H7 (cell line): Measurements from ENCODE around the gene TTLL11. TPM values are rescaled to one million over a fixed set of nuclear protein-coding genes. Genes with fewer than 3 reads are reported as not detected.
"Not testable (repeated sequence)": the region's sequence is repeated elsewhere in the genome, so short reads cannot be mapped to it uniquely, and the experiment has no call there.

Source experiments
- DNase-seq: peaks from one replicate; pipeline ENCODE4 v3.0.0; 2012
- H3K27me3 ChIP-seq: 2 replicates; pipeline ENCODE4 v1.6.0; 2011; ENCODE audit warnings: mild to moderate bottlenecking, low read length; ENCODE audit not compliant: control insufficient read depth, insufficient read depth
- H3K36me3 ChIP-seq: replicated peaks from 2 replicates; pipeline ENCODE4 v1.5.1; 2011; ENCODE audit warnings: low read length; ENCODE audit not compliant: control insufficient read depth, insufficient read depth
- H3K4me3 ChIP-seq: 2 replicates; pipeline ENCODE4 v1.5.1; 2011; ENCODE audit warnings: low read depth, mild to moderate bottlenecking, control low read depth, low read length, moderate library complexity; ENCODE audit not compliant: insufficient read depth
- total RNA-seq: library from RNA; depleted of rRNA; stranded (reverse); fragments of >200 nt; shearing (Covaris generic); gene quantifications from 2 replicates; pipeline ENCODE4 v1.2.3, GENCODE V29; 2014

The TTLL11 gene
- total RNA-seq, 1 experiment from 2014 or later, result 0.97 TPM

GRCh38 chr9:122086873-122087272 lies 6.2 kb downstream of the TTLL11 start:
- DNase-seq, result no peak
- Histone ChIP-seq H3K27me3 (no peaks in the 10 kb centered on the region; the same call in 1 of the 2 replicates), H3K36me3 (no peaks in the 10 kb centered on the region), H3K4me3 (no peak overlapping the region)

GRCh38 chr9:122085260-122085659 lies 7.8 kb downstream of the TTLL11 start:
- DNase-seq, result no peak
- Histone ChIP-seq H3K4me3 (no peak overlapping the region), H3K27me3 (no peaks in the 10 kb centered on the region), H3K36me3 (no peaks in the 10 kb centered on the region)

GRCh38 chr9:122084026-122084675 lies 9.0 kb downstream of the TTLL11 start:
- Histone ChIP-seq H3K36me3 (no peaks in the 10 kb centered on the region), H3K4me3 (no peak overlapping the region), H3K27me3 (no peaks in the 10 kb centered on the region)
- no peak for DNase-seq

- Histone ChIP-seq H3K27me3 (no peaks in the 10 kb centered on the region), H3K4me3 (no peak overlapping the region), H3K36me3 (no peaks in the 10 kb centered on the region)
- no peak for DNase-seq
Measured at GRCh38 chr9:122080986-122081385, 12.1 kb downstream of the TTLL11 start.

GRCh38 chr9:122078557-122078956 lies 14.6 kb downstream of the TTLL11 start:
- Histone ChIP-seq H3K27me3 (no peaks in the 10 kb centered on the region), H3K36me3 (no peaks in the 10 kb centered on the region), H3K4me3 (no peak overlapping the region)
- DNase-seq, result no peak

GRCh38 chr9:122076773-122077172 lies 16.3 kb downstream of the TTLL11 start:
- Histone ChIP-seq H3K27me3 (no peaks in the 10 kb centered on the region), H3K36me3 (no peaks in the 10 kb centered on the region), H3K4me3 (no peak overlapping the region)
- no peak for DNase-seq

- Histone ChIP-seq H3K4me3 (no peak overlapping the region), H3K27me3 (no peaks in the 10 kb centered on the region), H3K36me3 (no peaks in the 10 kb centered on the region)
- DNase-seq, result no peak
Measured at GRCh38 chr9:122076117-122076516, 17.0 kb downstream of the TTLL11 start.

- no peak for DNase-seq
- Histone ChIP-seq H3K36me3 (no peaks in the 10 kb centered on the region), H3K4me3 (no peak overlapping the region), H3K27me3 (no peaks in the 10 kb centered on the region)
Measured at GRCh38 chr9:122075135-122076030, 17.7 kb downstream of the TTLL11 start.

GRCh38 chr9:122071715-122072114 lies 21.4 kb downstream of the TTLL11 start:
- Histone ChIP-seq H3K4me3 (no peak overlapping the region), H3K36me3 (no peaks in the 10 kb centered on the region), H3K27me3 (no peaks in the 10 kb centered on the region)
- DNase-seq, result no peak

- Histone ChIP-seq H3K27me3 (no peaks in the 10 kb centered on the region), H3K4me3 (no peak overlapping the region), H3K36me3 (no peaks in the 10 kb centered on the region)
- peak; percentile 38 for DNase-seq
Measured at GRCh38 chr9:122070728-122071515, 22.2 kb downstream of the TTLL11 start.

GRCh38 chr9:122066680-122067079 lies 26.4 kb downstream of the TTLL11 start:
- DNase-seq, H3K36me3 ChIP-seq, H3K4me3 ChIP-seq, H3K27me3 ChIP-seq: not testable (repeated sequence)

GRCh38 chr9:122065923-122066629 lies 27.0 kb downstream of the TTLL11 start:
- Histone ChIP-seq H3K4me3 (no peak overlapping the region), H3K36me3 (no peaks in the 10 kb centered on the region), H3K27me3 (no peaks in the 10 kb centered on the region)
- no peak for DNase-seq

- DNase-seq, result no peak
- no peaks in the 10 kb centered on the region for H3K27me3 ChIP-seq
- H3K4me3 ChIP-seq, result no peak overlapping the region
- H3K36me3 ChIP-seq, result no peaks in the 10 kb centered on the region
Measured at GRCh38 chr9:122060481-122060880, 32.6 kb downstream of the TTLL11 start.

GRCh38 chr9:122059955-122060324 lies 33.2 kb downstream of the TTLL11 start:
- no peaks in the 10 kb centered on the region for H3K27me3 ChIP-seq
- no peak for DNase-seq

More at GRCh38 chr9:122059955-122060324, 33.2 kb downstream of the TTLL11 start:
- H3K36me3 ChIP-seq, result no peaks in the 10 kb centered on the region
- H3K4me3 ChIP-seq, result no peak overlapping the region
